NCI-H526 (cell line): ENCODE results near the gene FGGY.

Source experiments
- DNase-seq, 2 experiments: peaks; one replicate each; lab custom pipeline; 2025; lab: John Stamatoyannopoulos, UW

Gene FGGY

DNA sequence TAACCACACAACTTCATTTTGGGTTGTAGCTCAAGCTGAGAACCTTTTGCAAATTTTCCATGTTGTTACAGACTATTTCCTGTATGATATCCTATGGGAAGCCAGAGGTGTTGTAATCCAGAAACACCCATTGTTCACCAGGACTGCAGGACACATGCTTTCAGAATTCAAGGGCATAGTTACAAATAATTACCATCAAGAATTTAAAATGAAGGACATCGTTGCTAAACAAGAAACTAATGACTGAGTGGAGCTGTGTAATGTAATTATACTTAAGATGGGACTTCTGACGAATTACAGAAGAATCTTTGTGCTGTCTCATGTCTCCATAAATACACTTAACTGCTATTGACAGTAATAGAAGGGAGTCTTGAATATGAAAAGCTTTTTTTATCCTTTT, 470.2 kb downstream of the FGGY start:
- peak in 1 of 2 experiments; percentile 11 for DNase-seq

DNA sequence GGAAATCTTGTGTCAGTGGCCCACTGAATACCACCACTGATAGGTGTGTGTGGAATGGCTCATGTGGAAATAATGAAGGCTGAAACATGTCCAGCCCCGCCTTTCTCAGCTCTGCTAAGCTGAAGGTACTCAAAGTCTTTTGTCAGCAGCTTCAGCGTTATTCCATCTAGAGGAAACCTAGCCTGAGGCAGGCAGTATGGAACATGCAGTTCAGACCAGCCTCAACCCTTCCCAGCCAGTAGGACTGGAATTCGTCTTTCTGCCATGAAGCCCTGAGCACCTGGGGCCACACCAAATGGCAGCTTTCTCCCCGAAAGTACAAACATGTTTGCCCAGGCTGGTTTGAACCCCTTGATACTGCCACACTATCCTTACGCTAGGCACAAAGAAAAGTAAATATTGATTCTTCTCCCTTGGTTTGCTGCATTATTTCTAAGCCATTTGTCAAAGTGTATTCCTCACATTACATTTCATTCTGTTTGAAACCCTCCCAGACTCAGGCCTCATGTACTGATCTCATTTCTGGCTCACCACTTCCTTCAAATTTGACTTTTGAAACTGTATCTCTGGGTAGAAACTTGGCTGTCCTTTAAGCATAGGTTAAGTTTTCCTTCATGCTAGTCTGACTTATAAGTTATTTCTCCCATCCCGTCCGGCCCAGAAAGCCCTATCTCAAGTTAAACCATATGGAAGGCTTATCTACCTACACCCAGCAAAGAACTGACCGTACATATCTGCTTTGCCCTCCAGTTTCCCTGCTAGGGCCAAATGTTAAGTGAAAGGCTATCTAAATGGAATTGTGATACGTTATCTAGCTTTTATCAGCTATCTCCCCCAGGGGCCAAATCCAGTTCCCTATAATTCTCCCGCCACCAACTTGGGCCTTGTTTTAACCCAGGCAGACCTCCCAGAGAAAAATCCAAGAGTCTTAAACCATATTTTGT, 472.2 kb downstream of the FGGY start:
- peak in 1 of 2 experiments; percentile 5 for DNase-seq

DNA sequence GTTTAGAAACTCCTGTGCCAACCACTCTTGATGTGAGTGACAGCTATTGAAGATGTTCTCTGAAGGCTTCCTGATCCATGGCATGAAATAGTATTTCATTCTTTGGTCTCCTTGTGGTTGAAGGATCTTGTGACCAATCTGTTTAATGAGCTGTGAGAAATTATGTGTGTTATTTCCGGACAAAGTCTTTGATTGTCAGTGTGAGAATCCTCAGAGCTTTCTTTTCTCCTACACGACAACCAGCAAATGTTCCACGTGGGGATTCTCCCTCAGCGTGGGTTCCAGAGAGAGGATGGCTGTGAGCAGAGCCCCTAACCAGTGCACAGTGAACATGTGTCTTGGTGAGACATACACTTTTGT, 472.8 kb downstream of the FGGY start:
- DNase-seq: no peak

DNA sequence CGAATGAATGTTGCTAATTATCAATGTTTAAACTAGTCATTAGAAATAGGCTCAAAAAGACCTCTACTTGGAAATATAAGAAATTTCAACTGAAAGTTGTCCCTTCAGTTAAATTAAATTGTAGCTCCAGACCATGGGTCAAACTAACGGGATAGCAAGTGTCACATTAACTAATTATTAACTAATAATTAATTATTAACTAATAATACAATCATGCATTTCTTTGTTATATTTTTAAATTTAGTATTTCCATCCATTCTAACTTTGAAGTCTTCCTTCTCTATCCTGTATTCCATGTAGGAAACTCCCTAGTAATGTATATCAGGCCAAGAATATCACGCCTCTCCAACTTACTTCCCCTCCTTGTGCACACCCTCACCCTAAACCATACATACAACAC, 474.5 kb downstream of the FGGY start:
- DNase-seq: no peak

DNA sequence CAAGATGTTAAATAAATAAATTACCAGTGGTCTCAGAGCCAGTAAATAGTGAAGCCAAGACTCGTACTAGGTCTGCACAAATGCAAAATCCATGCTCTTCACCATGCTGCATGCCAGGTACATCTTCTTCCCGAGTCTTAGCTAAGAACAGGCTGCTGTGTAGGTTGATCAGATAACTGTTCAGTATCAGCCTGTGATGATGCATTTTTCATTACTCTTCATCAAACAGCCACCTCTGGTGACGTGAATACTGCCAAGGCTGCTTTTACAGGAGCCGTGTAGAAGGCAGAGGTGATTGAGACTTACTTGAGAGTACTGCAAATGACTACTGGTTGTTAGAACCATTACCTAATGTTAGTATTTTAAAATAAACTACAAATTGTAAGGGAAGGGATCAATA, 478.6 kb downstream of the FGGY start:
- DNase-seq: no peak

DNA sequence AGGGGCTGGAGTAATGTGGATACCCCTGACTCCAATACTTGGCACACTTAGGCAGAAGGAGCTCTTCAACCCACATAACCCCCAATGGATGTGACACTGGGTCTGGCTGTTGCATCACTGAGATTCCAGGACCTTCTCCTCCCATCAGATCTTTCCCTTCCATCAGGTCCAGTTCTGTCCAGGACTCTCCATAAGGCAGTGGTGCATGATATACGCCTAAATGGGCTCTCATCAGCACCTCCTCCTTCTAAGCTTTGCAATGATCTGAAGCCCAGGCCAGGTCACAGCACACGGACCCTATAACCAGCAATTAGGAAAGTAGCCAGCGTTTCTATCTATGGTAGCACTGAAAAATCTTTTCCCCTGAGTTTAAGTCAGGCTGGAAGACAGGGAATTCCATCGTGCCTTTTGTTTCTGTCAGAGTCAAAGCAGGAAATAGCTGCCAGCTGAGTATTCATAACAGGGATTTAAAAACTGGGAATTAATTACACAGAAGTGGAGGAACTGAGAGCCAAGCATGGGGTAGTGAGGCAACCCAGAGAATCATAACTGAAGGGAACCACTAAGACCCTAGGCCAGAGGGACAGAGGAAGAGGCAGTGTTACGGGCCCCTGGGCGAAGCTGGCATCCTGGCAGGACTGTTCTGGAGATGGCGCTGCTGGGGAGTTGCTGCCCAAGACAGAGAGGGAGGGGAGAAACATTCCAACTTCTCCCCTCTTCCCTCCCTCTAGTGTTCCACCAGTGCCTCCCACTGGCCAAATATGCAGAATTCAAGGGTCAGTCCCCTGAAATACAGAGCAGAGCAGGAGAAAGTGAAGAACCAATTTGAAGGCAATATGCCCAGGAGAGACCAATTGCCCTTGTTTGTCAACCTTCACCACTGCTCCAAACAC, 480.3 kb downstream of the FGGY start:
- no peak for DNase-seq

DNA sequence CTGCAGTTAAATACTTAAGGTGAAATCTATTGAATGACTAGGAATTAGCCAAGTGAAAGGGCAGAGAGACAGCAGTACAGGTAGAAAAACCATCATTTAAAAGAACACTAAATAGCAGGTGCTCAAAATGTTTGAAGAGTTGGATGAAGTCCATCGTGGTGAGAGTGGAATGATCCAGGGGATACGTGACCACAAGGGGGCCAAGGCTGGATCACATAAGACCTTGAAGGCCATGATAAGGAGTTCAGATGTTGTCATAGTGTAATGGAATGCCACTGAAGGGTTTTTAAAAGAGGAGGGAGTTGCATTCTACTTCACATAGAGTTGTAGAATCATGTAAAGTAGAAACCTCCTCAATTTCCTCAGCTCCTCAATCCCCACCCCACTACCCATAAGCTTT, 483.1 kb downstream of the FGGY start:
- no peak for DNase-seq

DNA sequence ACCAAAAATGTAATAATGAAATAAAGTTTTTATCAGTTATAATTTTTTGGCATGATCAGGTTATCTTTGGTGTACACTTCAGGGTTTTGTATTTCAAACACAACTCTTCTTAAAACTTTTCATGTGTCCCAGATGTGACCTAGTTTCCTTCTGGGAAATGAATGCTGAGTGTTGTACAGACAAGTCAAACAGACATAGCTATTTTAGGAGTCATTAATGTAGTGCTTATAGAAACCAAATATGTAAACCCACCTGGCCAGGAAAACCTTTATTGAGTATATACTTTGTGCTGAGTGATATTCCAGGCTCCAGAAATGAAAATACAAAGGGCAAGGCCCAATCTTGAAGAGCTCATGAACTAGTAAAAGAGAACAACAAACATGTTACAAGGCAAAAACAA, 491.9 kb downstream of the FGGY start:
- DNase-seq: no peak

DNA sequence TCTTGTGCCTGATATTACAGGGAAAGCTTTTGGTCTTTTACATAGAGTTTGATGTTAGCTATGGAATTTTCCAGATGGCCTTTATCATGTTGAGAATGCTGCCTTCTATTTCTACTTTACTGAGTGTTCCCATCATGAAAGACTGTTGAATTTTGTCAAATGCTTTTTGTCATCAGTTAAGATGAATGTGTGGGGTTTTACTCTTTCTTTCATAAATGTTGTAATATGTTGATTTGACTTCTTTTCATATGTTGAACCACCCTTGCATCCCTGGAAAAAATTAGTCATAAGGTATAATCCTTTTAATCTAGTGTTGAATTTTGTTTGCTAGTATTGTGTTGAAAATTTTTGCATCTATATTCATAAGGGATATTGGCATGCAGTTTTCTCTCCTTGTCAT, 501.7 kb downstream of the FGGY start:
- DNase-seq: no peak

DNA sequence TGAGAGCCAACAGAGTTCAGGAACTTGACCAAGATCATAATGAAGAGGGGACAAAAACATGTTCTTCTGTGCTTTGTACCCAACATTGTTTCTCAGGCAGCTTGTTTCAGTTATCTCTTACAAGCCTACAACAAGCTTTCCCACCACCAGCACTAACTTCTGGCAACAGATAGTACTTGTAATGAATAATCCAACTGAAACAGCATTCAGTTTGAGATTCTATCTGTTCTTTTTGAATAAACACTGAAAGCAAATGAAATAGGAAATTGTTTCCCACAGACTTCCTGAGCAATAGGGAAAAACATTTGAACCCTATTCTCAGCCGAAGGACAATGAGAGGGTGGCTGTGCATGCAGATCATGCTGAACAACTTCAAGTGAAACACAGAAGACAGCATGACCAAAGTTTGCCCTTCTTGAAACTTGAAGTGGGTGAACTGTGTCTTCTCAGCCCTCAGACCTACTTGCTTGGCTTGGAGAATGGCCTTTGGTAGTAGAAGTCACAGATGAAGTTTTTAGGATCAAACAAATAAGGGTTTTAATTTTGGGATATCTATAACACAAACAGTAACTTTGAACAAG, 506.7 kb downstream of the FGGY start:
- no peak for DNase-seq

DNA sequence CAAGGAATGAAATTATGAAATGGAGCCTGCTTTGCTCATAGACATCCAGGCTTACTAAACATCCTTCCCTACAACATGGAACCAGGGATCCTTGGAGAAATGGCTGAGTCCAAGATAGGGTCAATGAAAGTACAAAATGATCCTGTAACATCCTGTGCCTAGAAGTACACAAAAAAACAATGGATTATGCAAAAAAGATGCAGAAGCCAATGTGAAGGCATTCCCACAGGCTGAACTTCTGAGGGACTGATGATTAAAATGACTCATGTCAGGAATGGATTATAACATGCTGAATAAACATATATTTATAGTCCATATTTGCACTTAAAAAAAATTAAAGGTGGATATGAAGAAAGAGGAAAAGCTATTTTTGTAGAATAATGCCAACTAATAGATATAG, 507.4 kb downstream of the FGGY start:
- DNase-seq: no peak

DNA sequence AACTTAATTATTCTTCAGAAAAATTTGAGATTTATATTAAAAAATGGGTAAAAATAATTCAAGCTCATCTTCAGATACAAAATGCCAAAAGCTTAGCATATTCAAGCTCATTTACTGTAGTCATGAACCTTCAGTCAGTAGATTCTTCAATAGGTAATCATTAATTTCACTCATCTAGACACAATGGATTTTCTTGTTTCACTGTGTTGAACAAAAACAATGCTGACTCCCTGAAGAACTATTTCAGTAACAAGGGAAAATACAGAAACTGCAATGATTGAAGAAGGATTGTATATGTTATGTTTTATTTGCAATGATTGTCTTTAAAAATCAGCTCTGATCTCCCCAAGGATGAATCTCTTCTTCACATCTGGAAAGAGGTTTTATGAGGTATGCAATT, 508.7 kb downstream of the FGGY start:
- no peak for DNase-seq
